ENCODE measurements around the gene NDST1.
"Not testable (repeated sequence)": the region's sequence is repeated elsewhere in the genome, so short reads cannot be mapped to it uniquely, and the experiment has no call there.

The NDST1 gene

GRCh38 chr5:150516011-150516410 is 8.1 kb downstream of the NDST1 start:
- no peaks in the 10 kb centered on the region for H3K27me3 ChIP-seq (replicated peaks)
- H3K27ac ChIP-seq: peak overlapping the region; percentile 89
- peak; percentile 66 for DNase-seq
- in situ Hi-C loops (cut with HindIII; ENCODE audit: low pct_ligation_motif_present, low sequenced_read_pairs): no loop called here
- peaks cover 4% of the 10 kb centered on the region for H3K36me3 ChIP-seq (replicated peaks)
- no peak overlapping the region for H3K4me3 ChIP-seq (ENCODE audit: low read depth, low read length)
- TF ChIP-seq CTCF (IDR thresholded peaks at IDR 0.05; ENCODE audit: low read depth, low read length, missing control alignments): no peak

GRCh38 chr5:150517272-150518152 is 9.6 kb downstream of the NDST1 start:
- Histone ChIP-seq H3K4me3 (ENCODE audit: low read depth, low read length) (no peak overlapping the region), H3K27me3 (replicated peaks) (no peaks in the 10 kb centered on the region), H3K27ac (peak overlapping the region; percentile 89), H3K36me3 (replicated peaks) (peaks cover 15% of the 10 kb centered on the region)
- peak; percentile 97 for DNase-seq
- in situ Hi-C loops (cut with HindIII; ENCODE audit: low pct_ligation_motif_present, low sequenced_read_pairs): no loop called here
- TF ChIP-seq CTCF (IDR thresholded peaks at IDR 0.05; ENCODE audit: low read depth, low read length, missing control alignments): no peak

GRCh38 chr5:150518712-150519559 is 11.0 kb downstream of the NDST1 start:
- in situ Hi-C loops (cut with HindIII; ENCODE audit: low pct_ligation_motif_present, low sequenced_read_pairs); H3K27ac ChIP-seq: not testable (repeated sequence)

GRCh38 chr5:150519560-150519945 is 11.6 kb downstream of the NDST1 start:
- TF ChIP-seq CTCF (IDR thresholded peaks at IDR 0.05; ENCODE audit: low read depth, low read length, missing control alignments): no peak
- Histone ChIP-seq H3K27ac (no peak overlapping the region), H3K36me3 (replicated peaks) (peaks cover 25% of the 10 kb centered on the region), H3K27me3 (replicated peaks) (no peaks in the 10 kb centered on the region), H3K4me3 (ENCODE audit: low read depth, low read length) (no peak overlapping the region)
- no peak for DNase-seq
- in situ Hi-C loops (cut with HindIII; ENCODE audit: low pct_ligation_motif_present, low sequenced_read_pairs): no loop called here

More at GRCh38 chr5:150518712-150519559, 11.0 kb downstream of the NDST1 start:
- H3K4me3 ChIP-seq (ENCODE audit: low read depth, low read length); DNase-seq; H3K27me3 ChIP-seq (replicated peaks): not testable (repeated sequence)
- peaks cover 23% of the 10 kb centered on the region for H3K36me3 ChIP-seq (replicated peaks)

GRCh38 chr5:150519978-150520377 is 12.0 kb downstream of the NDST1 start:
- no peak for DNase-seq
- Histone ChIP-seq H3K27me3 (replicated peaks) (no peaks in the 10 kb centered on the region), H3K4me3 (ENCODE audit: low read depth, low read length) (no peak overlapping the region), H3K27ac (no peak overlapping the region), H3K36me3 (replicated peaks) (peaks cover 25% of the 10 kb centered on the region)
- TF ChIP-seq CTCF (IDR thresholded peaks at IDR 0.05; ENCODE audit: low read depth, low read length, missing control alignments): no peak
- in situ Hi-C loops (cut with HindIII; ENCODE audit: low pct_ligation_motif_present, low sequenced_read_pairs): no loop called here

All from brain microvascular endothelial cell (primary cell).